GM21381 (cell line): ENCODE data around the gene FRMPD4.

Experiments used
- ATAC-seq: cut with Tn5 transposase; IDR thresholded peaks from one replicate; pipeline ENCODE4 v1.9.1; 2021; ENCODE audit warnings: mild to moderate bottlenecking, moderate library complexity; ENCODE audit not compliant: unreplicated experiment

Gene FRMPD4

DNA sequence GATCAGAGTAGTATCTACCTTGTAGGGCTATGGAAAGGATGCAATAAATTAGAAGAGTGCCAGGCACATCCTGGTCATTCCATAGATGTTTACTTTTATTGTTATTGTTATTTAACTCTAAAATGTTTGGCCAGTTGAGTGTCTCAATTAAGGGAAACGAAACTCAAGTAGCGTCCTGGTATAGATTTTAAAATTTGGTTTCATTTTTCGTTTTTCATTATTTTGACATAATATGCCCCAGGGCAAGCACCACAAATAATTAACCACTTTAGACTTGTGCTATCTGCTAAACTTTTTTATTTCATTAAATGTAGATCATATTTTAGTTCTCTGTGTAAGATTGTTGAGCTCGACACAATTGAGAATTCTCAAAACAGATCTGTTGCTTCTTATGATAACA lies 473.2 kb downstream of the FRMPD4 start:
- no peak for ATAC-seq

DNA sequence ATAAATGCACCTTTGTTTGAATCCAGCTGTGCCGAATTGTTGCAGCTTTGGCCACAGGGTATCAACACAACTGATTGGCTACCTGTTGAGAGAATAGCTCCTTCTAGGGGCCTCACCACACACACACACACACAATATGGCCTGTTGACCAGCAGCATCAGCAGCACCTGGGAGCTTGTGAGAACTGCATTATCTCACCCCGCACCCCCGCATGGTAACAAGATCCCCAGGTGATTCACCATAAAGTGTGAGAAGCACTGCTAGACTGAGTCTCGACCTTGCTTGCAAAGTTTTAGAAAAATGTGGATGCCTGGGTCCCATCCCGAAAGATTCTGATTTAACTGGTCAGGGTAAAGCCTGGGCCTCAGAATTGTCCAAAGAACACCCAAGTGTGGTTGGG lies 476.0 kb downstream of the FRMPD4 start:
- ATAC-seq, result no peak

DNA sequence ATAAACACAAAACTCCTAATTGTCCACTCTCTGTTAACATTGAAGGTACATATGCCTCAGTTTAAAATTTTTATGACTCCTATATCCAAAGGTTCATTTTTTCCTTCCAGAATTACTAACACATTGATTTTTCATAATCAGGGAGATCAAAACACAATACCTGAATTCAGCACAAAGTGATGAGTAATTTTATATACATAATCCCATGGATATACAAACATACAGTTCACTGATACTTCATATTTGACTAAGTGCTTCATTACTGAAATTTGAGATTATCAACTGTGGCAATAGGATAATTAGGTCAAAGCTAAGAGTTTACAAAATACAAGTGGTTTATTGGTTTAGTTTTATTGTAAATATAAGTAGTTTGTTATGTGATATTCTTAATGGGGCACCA lies 476.8 kb downstream of the FRMPD4 start:
- no peak for ATAC-seq

DNA sequence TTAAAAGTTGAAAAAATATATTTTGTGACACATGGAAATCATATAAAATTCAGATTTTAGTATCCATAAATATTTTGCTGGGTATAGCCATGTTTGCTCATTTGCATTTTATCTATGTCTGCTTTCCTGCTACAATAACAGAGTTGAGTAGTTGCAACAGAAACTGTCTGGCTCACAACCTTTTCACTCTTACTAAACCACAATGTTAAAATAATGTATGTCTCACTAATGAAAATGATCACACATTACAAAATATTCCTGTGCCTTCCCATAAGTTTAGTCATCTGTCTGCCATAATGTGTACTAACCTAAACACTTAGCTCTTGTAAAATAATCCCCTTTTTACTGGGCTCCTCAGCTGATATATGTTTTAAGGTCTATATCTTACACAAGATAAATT lies 479.0 kb downstream of the FRMPD4 start:
- no peak for ATAC-seq

DNA sequence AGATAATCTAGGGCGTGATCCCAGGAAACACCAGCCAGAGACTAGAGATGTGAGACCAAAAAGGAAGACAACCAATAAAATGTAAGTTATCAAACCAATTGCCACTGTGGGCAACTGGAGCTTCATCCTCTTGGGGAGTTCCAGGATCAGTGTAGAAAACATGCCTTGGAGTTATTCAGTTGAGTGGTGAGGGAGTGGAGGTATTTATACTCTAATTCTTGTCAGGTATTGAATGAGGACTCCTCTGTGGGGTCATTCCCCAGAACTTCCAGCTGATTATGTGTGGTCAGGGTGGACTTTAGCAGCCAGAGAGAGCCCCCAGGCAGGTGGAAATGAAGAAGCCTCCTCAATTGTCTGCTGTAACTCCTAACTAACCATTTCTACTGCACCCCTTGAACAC lies 509.0 kb downstream of the FRMPD4 start:
- no peak for ATAC-seq

DNA sequence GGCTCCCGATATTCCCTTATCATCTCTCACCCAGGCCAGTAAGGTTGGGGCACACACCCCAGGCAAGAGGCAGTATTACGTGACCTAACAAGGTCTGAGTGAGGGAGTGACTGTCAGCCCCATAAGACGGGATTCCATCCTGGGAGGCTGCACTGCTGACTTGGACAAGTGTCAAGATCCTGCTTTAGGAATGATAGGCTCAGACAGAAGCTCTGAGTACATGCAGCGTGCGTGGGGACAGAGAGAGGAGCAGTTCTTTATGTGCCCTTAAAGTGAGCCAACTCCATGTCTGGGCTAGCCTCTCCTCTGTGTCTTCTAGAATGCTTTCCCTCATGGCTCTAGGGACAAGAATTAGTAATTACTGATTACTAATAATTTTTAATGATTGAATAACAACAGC lies 510.7 kb downstream of the FRMPD4 start:
- no peak for ATAC-seq

DNA sequence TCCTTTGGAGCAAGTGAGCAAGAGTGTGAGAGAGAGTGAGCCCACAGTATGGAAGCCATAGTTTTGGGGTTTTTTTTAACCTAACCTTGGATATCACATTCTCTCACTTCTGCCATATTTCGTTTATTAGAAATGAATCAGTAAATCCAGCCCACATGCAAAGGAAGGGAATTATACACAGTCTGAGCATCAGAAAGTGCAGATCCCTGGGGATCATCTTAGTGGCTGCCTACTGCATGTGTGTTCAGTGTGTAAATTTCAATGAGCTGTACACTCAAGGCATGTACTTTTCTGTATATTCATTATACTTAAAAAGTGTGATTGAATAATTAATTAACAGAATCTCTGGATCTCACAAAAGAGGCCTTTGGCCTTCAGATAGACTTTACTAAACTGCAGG lies 519.2 kb downstream of the FRMPD4 start:
- no peak for ATAC-seq

DNA sequence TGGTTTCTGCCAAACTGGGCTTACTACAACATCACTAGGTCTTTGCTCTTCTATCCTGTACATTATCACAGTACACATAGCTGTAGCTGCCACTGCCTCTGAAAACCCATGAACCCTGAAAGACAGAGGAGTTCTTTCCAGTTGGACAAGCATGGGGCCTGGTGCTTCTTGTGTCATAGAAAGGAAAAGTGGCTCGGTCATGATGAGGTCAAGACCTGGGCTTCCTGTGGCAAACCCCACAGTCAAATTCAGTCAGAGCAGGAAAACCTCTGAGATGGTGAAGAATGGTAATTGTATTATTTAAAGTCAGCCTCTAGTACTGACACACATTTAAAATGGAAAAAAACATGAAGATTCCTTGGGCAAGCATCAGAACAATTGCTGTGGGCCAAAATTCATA lies 519.6 kb downstream of the FRMPD4 start:
- peak; percentile 62 for ATAC-seq

DNA sequence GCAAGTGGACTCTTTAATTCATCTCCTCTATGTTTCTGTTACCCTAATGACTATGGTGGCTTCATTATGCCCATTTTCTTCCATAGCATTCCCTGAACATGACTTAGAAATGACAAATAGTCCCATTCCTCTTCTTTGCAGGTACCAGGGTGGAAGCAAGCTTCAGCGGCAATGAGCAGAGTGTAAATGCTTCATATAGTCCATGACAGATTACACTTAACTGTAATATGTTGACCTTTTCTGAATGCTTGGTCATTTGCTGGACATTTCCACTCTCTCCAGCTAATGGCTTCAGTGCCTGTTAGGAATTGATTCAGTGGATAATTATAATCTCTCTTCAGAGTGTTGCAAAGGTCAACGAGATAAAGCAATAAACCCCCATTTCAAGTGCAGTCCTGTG lies 523.2 kb downstream of the FRMPD4 start:
- no peak for ATAC-seq

DNA sequence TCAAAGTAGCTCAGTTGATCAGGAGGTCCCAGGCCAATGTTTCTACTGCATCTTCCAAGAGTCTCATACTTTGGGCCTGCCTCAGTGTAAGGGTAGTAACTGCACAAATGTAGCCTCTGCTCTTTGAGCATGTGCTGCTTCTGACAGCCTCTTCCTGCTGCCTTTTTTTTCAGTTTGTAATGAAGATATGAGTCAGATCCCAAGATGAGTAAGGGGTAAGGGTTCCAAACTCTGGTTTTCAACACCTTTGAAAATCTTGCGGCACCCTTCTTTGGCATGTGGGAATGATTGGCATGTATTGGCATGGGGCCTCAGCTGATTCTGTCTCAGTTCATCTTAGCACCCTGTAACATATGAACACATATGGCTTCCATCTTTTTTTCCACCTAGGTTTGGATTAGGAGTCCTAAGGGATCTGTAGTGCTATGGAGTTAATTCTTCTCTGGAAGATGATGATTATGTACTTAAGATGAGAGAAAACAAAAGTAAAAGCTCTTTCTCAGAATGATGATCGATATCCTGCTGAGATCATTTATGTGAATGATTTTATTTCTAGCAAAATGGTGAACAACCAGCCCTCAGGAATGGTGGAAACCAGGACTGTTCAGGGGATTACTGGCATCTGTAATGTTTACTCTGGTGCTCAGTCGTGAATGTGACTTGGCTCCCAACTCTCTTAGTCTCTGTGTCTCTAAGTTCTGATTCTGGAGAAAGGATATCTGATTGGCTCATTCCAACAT lies 534.3 kb downstream of the FRMPD4 start:
- ATAC-seq, result no peak

DNA sequence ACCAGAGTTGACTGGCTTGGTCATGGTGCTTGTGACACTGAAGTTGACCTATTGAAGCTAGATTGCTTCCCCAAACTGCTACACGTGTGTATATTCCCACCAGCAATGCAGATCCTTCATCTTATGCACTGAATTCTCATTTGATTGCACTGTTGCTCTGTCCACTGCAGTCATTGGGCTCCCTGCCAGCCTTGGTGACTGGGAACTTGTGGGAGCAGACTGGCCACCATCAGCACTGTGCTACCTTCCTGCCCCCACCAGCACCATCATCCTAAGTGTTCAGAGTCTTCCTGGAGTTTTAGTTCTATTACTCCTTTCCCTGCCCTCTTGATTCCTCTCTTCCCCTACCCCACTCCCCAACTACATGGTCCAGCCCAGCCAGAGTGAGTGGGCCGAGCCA lies 535.2 kb downstream of the FRMPD4 start:
- no peak for ATAC-seq

DNA sequence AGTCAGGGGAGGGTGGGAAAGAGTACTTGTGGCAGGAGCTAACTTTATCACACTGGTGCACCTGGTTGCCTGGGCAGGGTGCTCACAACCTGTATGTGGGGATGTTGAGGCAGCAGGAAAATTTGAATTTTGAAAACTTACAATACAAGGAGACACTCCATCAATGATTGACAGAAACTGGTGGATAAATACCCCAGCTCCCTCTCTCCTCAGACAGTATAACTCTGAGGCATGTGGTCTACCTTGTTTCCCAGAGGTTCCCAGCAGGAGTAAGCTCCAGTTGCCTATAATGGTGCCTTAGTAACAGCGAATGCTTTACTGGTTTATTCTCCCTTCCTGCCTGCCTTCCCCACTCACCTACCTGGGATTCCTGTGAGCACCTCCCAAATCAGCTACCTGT lies 541.2 kb downstream of the FRMPD4 start:
- ATAC-seq, result no peak

DNA sequence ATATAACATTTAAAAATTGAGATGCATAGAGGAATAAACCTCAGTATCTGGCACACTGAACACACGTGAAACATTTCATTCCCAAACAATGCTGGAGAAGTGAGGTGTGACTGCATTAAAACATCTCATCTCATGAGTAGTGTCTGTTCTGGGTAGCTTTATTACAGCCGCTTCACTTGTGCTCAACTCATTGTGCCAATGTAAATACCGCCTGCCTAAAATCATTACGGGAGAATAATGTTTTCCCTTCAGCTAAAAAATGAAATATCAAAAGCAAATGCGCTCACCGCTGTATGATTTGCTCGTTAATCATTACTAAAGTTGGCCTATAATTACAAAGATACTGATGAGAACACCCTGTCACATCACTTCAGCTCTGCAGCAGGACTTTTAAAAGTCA lies 542.8 kb downstream of the FRMPD4 start:
- ATAC-seq, result no peak

DNA sequence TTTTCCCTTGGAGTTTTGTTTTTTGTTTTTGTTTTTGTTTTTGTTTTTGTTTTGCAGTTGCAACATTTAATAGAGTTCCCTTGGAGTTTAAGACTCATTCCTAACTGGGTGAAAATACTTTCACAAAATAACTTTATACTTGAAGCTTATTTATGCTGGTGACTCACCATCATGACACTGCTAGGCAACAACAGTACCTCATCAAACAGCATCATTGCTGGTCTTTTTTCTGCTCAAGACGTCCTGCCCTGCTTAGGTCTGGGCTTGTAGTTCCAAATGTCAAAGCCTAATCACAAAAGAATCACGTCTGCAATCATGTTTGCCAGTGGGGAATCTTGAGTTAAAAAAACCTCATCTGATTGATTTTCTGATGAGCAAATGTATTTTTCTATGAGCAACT lies 547.3 kb downstream of the FRMPD4 start:
- ATAC-seq, result no peak

DNA sequence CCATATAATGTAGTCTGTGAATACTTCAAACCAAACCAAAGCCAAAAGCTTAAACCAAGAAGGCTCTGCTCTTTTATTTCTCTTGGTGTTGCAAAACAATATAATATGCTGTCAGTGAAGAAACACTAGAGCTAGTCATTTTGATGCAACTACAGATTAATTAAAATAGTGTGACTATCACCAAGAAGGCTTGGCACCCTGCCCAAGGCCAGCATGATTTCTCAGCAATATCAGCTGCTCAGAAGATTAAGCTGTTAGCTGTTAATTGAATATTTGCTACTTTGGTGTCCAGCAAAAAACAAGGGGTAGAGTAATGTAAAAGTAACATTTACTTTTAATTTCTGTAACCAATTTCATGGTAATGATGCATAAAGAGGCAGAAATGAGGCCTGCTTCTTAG lies 548.1 kb downstream of the FRMPD4 start:
- no peak for ATAC-seq

DNA sequence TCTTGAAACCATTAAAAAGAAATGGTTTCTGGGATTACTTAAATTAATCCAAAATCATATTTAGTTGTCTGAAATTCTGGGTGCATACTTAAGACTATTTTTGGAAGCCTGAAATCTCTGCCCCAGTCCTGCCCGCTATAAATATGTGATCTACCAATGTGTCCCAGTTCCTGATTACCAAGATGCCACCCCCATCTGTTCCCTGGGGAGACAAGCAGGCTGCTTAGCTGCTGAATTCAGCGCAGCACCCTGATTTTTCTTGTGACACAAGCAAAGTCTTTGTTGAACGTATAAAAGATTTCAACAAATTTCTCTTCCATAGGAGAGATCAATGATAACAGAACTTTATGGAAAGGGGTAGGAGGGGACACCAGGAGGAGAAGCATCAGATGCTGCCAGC lies 552.4 kb downstream of the FRMPD4 start:
- ATAC-seq, result no peak

DNA sequence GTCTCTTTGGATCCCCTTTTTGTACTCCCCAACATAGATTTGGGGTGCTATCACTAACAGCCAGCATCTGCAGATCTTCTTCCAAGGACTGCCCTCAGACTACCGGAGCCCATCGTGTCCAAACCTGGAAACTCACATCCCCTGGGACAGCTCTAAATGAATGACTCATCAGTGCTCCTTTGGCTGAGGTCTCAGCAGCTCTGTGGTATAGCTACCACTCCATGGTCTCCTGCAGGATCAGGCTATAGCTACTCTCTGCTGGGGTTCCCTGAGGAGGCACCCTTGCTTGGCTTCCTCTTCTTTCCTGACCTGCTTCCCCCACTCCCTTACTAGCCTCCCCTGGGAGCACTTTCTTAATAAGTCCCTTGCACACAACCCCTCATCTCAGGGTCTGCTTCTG lies 555.5 kb downstream of the FRMPD4 start:
- ATAC-seq, result no peak

DNA sequence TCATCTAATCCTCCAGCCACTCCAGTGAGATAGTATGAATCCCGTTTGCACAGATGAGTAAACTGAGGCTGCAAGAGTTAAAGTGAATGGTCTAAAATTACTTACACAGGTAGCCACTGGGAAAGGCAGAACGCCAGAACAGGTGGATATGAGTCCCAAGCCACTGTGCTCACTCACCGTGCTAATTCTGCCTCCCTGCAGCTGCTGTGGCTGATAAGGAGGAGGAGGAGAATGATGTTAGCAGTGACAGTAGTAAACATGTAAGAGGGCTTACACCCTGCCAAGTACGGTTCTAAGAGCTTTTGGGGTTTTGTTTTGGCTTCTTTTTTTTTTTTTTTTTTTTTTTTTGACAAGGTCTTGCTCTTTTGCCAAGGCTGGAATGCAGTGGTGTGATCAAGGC lies 562.5 kb downstream of the FRMPD4 start:
- no peak for ATAC-seq

DNA sequence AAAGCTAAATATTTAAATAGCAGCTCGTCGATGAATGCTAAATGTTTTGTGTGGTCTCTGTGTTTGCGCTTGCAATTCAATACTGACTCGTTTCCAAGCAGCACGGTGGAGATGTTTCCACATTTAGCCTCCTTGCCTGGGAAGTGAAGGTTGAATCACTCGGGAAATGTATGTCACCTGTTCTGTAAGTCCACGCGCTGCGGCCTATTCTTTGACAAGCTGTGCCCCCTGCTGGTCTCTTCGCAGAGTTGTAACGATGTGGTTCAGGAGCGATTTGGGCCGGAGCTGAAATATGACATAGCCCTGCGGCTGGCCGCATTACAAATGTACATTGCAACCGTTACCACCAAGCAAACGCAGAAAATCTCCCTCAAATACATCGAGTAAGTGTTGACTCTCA lies 563.4 kb downstream of the FRMPD4 start:
- ATAC-seq, result peak; percentile 57

DNA sequence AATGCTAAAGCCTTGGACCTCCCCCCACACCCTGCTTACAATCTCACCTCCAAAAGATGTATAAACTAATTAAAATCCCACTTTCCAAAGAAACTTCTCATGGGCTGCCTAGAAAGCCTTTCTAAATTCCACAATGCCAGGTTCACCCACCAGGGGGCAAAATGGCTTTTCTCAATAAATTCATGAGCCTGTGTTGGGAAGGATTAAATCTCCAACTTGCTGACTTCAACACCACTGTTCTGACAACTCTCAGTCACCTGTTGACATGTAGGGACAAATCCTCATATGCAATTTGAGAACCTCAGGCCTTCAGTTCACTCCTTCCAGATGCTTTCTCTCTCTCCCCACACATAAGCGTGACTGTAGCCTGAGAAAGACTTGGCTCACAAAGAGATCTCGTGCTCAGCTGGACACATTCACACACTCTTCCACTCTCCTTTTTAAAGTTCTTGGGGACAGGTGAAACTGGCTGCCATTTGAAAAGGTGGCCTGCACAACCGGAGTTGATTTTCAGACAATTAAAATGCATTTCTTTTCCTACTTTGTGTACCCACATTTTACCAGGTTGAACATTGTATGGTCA lies 564.3 kb downstream of the FRMPD4 start:
- no peak for ATAC-seq

DNA sequence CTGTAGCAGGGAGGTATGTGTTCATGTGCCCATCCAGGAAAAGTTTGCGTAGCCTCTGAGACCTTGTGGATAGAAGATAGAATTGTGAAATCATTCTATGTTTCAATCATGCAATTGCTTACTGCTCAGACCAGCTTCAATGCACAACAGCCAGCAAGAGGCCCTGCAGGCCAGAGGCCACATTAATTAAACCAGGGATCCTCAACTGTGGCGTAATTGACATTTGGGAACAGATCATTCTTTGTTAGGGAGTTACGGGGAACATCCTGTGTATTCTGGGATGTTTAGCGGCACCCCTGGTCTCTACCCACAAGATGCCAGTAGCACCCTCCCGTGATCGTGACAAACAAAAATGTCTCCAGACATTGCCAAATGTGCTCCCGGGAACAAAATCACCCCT lies 566.4 kb downstream of the FRMPD4 start:
- ATAC-seq, result no peak

DNA sequence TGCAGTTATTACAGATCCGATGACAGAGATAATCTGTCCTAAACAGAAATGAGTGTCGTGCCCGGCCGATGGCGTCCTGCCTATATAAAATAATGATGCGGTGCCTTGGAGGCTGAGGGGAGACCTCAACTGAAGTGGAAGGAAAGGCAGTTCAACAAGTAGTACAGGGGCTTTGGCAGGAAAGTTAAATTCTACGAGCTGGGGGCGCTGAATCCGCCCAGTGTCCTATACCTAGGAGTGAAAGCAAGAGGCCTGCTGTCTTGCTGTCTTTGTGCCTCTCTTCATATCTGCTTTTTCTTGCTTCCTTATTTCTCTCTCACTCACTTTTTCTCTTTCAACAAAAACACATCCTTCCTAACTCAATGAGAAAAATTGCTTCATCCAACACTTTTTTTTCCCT lies 570.8 kb downstream of the FRMPD4 start:
- ATAC-seq, result no peak

DNA sequence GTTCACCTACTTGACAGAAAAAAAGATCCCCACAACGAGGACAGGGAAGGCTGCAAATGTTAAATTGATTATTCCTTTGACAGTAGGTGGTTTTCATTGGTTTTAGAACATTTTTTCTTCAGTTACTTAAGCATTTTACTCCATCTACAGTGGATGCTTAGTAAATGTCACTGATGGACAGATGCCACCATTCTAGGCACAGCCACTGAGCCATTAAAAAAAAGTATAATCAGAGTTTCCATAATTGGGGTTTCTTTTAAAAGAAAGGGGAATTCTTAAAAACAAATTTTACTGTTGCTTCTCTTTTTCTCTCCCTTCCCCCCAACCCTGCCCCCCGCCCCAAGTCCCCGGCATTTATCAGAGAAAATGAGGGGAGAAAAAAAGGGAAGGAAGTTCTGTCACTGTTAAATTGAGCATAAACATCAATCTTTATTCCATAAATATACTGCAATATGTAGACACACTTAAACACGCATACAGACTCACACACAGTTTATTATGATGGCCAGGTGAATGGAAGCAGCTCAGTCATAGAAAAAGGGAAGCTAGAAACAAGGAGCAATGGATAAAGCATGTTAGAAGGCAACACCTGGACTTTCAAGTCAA lies 573.3 kb downstream of the FRMPD4 start:
- no peak for ATAC-seq
